CD4-positive, alpha-beta T cell (primary cell): ENCODE measurements around the gene FNBP1. TPM values are rescaled to one million over a fixed set of nuclear protein-coding genes. Genes with fewer than 3 reads are reported as not detected.
A peak's percentile ranks its signal among the peaks of the same experiment; 100 is the strongest.

Experiments used
- ATAC-seq: fragments of 200-7000 bp; cut with Tn5 transposase; one replicate; pipeline ENCODE4 v1.10.0; 2022; ENCODE audit warnings: mild to moderate bottlenecking; ENCODE audit not compliant: poor library complexity
- CTCF ChIA-PET: fragments of 350-600 bp; sonication (Branson Sonifier 250); formaldehyde crosslinking; loops from one replicate; lab custom pipeline; 2021; ENCODE audit warnings: antibody characterized with exemption, inconsistent platforms; lab: Charles Lee
- POLR2A ChIA-PET: fragments of 350-600 bp; sonication (Branson Sonifier 250); formaldehyde crosslinking; loops from one replicate; lab custom pipeline; 2021; ENCODE audit warnings: antibody characterized with exemption, inconsistent platforms; lab: Charles Lee
- DNase-seq, 14 experiments: peaks; one replicate each; pipeline ENCODE4 v3.0.0-alpha.2; 2013 to 2020; ENCODE audit warnings: mixed read lengths in 2 of 14
- H3K27ac ChIP-seq, 2 donors: one replicate each; pipeline versions ENCODE4 v1.5.1 to v1.7.0; 2013; ENCODE audit warnings: low read length in 2 of 2, low read depth in 1 of 2, mild to moderate bottlenecking in 1 of 2
- H3K27me3 ChIP-seq, 2 experiments: 1 replicate in 1 of 2; 2 replicates in 1 of 2; pipeline versions ENCODE4 v1.6.1 to v1.7.0; 2013; ENCODE audit warnings: low read length in 2 of 2, control low read depth in 1 of 2, mild to moderate bottlenecking in 1 of 2, moderate library complexity in 1 of 2; ENCODE audit not compliant: insufficient read depth in 2 of 2, control insufficient read depth in 1 of 2
- H3K36me3 ChIP-seq: one replicate; pipeline ENCODE4 v1.6.1; 2013; ENCODE audit warnings: low read length, control low read depth; ENCODE audit not compliant: insufficient read depth
- H3K4me1 ChIP-seq: one replicate; pipeline ENCODE4 v1.6.1; 2013; ENCODE audit warnings: low read length, control low read depth; ENCODE audit not compliant: insufficient read depth
- H3K4me3 ChIP-seq: one replicate; pipeline ENCODE4 v1.5.1; 2013; ENCODE audit warnings: mild to moderate bottlenecking, low read length, moderate library complexity
- H3K9me3 ChIP-seq, 2 experiments: 1 replicate in 1 of 2; 2 replicates in 1 of 2; pipeline versions ENCODE4 v1.6.1 to v1.7.0; 2013; ENCODE audit warnings: low read length in 2 of 2, mild to moderate bottlenecking in 2 of 2, control low read depth in 1 of 2, moderate library complexity in 1 of 2; ENCODE audit not compliant: control insufficient read depth in 1 of 2, insufficient read depth in 1 of 2
- H3K27ac Mint-ChIP-seq: one replicate; pipeline ENCODE4 v1.8.0; 2020; ENCODE audit warnings: mixed read lengths
- H3K27me3 Mint-ChIP-seq: one replicate; pipeline ENCODE4 v1.8.0; 2021; ENCODE audit warnings: mixed read lengths
- H3K36me3 Mint-ChIP-seq: one replicate; pipeline ENCODE4 v1.8.0; 2021; ENCODE audit warnings: low read depth, mixed read lengths
- H3K4me1 Mint-ChIP-seq: one replicate; pipeline ENCODE4 v1.8.0; 2021; ENCODE audit warnings: low read depth, mixed read lengths
- H3K4me3 Mint-ChIP-seq: one replicate; pipeline ENCODE4 v1.8.0; 2020; ENCODE audit warnings: mild to moderate bottlenecking, mixed read lengths
- H3K9me3 Mint-ChIP-seq: one replicate; pipeline ENCODE4 v1.8.0; 2020; ENCODE audit warnings: mixed read lengths
- intact Hi-C, 2 experiments: fragments of 100-400 bp; cut with DNase I in 1 of 2; cut with micrococcal nuclease in 1 of 2; formaldehyde crosslinking; loops; one replicate each; pipeline versions ENCODE4 v1.15.1 to v1.9.0; 2023 to 2025; cut with DNase I, micrococcal nuclease
- total RNA-seq, 174 experiments: library from RNA in 2 of 174; stranded (reverse) in 2 of 174; gene quantifications; one replicate each; pipeline ENCODE4 v1.2.3 and lab custom pipeline; 2021 to 2026
- TF ChIP-seq, protein P1 (sequence below): fragments of 200-600 bp; IDR thresholded peaks from one replicate; pipeline ENCODE4 v1.8.0; 2022; ENCODE audit warnings: antibody characterized with exemption, mild to moderate bottlenecking

FNBP1 gene
- total RNA-seq, 2 experiments from 2014 or later, result 166 to 181 TPM

DNA sequence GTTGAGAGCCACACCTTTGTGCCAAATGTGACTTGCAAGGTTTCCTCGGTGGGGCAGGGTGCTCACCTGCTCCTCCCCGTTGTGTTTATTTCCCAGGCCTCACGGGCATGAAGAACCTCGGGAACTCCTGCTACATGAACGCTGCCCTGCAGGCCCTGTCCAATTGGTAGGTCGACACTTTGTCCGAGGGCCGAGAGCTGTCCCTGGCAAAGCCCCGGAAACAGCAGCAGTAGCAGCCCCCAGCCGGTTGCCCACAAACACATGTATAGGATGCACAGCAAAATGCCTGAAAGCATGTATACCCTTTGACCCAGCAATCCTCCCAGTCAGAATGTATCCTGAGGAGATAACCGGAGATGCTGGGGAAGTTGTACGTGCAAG, 181.6 kb downstream of the FNBP1 start:
- Histone ChIP-seq H3K36me3 (peaks cover 64% of the 10 kb centered on the region), H3K27ac (peak overlapping the region; percentile 30 to 42), H3K4me3 (no peak overlapping the region), H3K4me1 (peaks cover 89% of the 10 kb centered on the region), H3K27me3 (no peaks in the 10 kb centered on the region), H3K9me3 (no peaks in the 10 kb centered on the region)
- peaks cover 74% of the 10 kb centered on the region for H3K36me3 Mint-ChIP-seq
- TF ChIP-seq, protein P1, sequence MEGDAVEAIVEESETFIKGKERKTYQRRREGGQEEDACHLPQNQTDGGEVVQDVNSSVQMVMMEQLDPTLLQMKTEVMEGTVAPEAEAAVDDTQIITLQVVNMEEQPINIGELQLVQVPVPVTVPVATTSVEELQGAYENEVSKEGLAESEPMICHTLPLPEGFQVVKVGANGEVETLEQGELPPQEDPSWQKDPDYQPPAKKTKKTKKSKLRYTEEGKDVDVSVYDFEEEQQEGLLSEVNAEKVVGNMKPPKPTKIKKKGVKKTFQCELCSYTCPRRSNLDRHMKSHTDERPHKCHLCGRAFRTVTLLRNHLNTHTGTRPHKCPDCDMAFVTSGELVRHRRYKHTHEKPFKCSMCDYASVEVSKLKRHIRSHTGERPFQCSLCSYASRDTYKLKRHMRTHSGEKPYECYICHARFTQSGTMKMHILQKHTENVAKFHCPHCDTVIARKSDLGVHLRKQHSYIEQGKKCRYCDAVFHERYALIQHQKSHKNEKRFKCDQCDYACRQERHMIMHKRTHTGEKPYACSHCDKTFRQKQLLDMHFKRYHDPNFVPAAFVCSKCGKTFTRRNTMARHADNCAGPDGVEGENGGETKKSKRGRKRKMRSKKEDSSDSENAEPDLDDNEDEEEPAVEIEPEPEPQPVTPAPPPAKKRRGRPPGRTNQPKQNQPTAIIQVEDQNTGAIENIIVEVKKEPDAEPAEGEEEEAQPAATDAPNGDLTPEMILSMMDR, result no peak
- intact Hi-C loops, result no loop called here
- POLR2A ChIA-PET, result interaction anchor here (0.8 kb wide), 1 partner anchor 27 kb away, joined by 3 read pairs; no protein-coding TSS in a partner anchor
- H3K27ac Mint-ChIP-seq, result peak overlapping the region; percentile 86
- H3K4me3 Mint-ChIP-seq, result no peak overlapping the region
- no peak for ATAC-seq
- no peaks in the 10 kb centered on the region for H3K9me3 Mint-ChIP-seq
- DNase-seq, result peak in 1 of 14 experiments; percentile 14
- no peaks in the 10 kb centered on the region for H3K27me3 Mint-ChIP-seq
- H3K4me1 Mint-ChIP-seq, result peaks cover 52% of the 10 kb centered on the region
- CTCF ChIA-PET, result no interaction called here

DNA sequence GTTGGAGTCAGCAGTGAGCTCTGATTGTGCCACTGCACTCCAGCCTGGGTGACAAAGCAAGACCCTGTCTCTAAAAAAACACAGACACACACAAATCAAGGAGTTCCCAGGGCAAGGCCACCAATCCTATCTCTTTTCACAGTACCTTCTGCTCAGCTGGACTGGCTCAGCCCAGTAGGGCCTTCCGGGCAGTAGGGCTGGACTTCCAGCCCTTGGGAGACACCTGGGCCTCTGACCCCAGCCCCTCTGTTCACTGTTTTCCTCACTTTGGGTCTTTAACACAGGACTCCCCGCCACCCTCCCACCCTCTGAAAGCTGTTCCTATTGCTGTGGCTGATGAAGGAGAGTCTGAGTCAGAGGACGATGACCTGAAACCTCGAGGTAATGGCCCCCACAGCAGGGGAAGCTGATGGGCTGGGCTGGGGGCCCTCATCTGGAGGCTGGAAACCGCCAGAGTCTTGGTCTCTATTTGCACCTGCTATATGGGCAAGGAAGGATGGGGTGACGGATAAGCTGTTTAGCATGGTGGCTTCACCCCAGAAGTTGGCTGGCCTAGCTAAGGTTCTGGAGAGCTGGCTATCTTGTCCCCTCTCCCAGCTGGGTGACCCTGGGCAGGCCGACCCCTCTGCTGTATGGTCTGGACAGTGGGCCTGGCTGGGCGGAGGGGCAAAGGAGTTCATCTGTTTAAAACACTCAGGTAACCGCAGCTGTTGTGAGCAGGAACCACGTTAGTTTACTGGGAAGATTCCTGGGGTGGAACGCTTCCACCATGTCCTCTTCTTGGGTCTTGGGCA, 182.1 kb downstream of the FNBP1 start:
- peak overlapping the region; percentile 30 to 42 for H3K27ac ChIP-seq
- no peaks in the 10 kb centered on the region for H3K27me3 Mint-ChIP-seq
- H3K4me3 ChIP-seq, result no peak overlapping the region
- peaks cover 89% of the 10 kb centered on the region for H3K4me1 ChIP-seq
- H3K4me1 Mint-ChIP-seq, result peaks cover 48% of the 10 kb centered on the region
- peaks cover 69% of the 10 kb centered on the region for H3K36me3 ChIP-seq
- H3K9me3 Mint-ChIP-seq, result no peaks in the 10 kb centered on the region
- intact Hi-C loops, result no loop called here
- peak in 1 of 14 experiments; percentile 10 for DNase-seq
- CTCF ChIA-PET, result interaction anchor here (1.5 kb wide), 1 partner anchor 178 kb away, joined by 3 read pairs; no protein-coding TSS in a partner anchor
- TF ChIP-seq, protein P1, result no peak
- no peaks in the 10 kb centered on the region for H3K27me3 ChIP-seq
- H3K4me3 Mint-ChIP-seq, result no peak overlapping the region
- H3K27ac Mint-ChIP-seq, result peak overlapping the region; percentile 86
- H3K9me3 ChIP-seq, result no peaks in the 10 kb centered on the region
- POLR2A ChIA-PET, result interaction anchor here (0.8 kb wide), 1 partner anchor 28 kb away, joined by 3 read pairs; no protein-coding TSS in a partner anchor
- H3K36me3 Mint-ChIP-seq, result peaks cover 74% of the 10 kb centered on the region
- no peak for ATAC-seq

DNA sequence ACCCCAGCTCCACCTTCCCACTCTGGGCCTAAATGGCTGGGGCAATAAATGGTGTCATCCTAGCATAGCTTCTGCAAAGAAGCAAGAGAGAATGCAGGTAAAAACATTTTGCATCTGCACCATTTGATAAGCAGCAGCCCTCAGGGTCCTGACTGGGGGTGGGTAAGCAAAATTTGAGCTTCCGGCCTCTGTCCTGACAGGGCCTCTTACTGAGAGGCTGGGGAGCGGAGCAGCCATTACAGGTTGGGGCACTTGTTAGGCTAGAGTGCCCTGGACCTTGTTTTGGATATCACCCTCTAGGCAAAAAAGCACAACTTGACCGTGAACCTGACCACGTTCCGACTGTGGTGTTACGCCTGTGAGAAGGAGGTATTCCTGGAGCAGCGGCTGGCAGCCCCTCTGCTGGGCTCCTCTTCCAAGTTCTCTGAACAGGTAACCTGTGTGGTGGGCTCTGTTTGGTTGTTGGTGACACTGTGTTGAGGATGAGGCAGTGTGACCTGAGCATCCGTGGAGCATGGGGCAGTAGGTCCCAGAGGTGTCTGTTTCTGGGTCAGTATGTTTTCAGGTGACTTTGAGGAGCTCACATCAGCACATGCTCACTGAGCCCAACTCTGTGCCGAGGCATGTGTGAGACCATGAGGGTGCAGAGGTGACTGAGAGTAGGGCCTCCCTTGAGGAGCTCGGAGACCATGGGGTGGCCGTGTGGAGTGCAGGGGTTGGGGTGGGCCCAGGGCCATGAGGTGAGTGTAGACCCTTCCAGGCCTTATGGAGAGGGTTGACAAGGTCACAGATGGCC, 184.6 kb downstream of the FNBP1 start:
- Mint-ChIP-seq H3K36me3 (peaks cover 83% of the 10 kb centered on the region), H3K27ac (peak overlapping the region; percentile 56), H3K4me1 (peaks cover 52% of the 10 kb centered on the region), H3K4me3 (no peak overlapping the region), H3K9me3 (no peaks in the 10 kb centered on the region), H3K27me3 (no peaks in the 10 kb centered on the region)
- ATAC-seq (no peak), DNase-seq (no peak)
- Histone ChIP-seq H3K36me3 (peaks cover 81% of the 10 kb centered on the region), H3K27me3 (no peaks in the 10 kb centered on the region), H3K4me3 (no peak overlapping the region), H3K27ac (no peak overlapping the region), H3K4me1 (peaks cover 84% of the 10 kb centered on the region), H3K9me3 (no peaks in the 10 kb centered on the region)
- TF ChIP-seq, protein P1, result no peak
- ChIA-PET CTCF (interaction anchor here (0.6 kb wide), 1 partner anchor 32 kb away, joined by 4 read pairs; no protein-coding TSS in a partner anchor), POLR2A (no interaction called here)
- intact Hi-C loops, result no loop called here
